GM21515 (cell line): ENCODE results near the gene GAPVD1.
"Not testable (repeated sequence)": the region's sequence is repeated elsewhere in the genome, so short reads cannot be mapped to it uniquely, and the experiment has no call there.

ENCODE experiments used
- ATAC-seq: cut with Tn5 transposase; IDR thresholded peaks from one replicate; pipeline ENCODE4 v1.9.1; 2021; ENCODE audit not compliant: unreplicated experiment

Gene GAPVD1

DNA sequence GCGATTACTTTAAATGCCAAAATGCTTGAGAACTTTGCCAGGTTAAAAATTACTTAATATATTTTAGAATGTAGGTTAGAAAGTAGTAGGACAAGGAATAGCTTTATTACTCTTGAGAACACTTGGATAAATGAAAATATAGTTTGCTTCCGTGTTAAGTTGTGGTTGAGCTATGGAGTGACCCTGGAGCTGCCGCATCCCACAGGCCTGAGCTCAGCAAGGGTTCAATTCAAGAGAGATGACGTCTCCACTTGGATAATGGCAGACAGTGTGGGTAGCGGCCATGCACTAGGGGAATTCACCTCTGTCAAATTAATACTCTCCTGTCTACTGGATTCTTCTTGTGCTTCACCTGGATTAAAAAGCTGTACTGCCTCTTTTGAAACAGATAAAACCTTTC lies 105.0 kb downstream of the GAPVD1 start:
- no peak for ATAC-seq

DNA sequence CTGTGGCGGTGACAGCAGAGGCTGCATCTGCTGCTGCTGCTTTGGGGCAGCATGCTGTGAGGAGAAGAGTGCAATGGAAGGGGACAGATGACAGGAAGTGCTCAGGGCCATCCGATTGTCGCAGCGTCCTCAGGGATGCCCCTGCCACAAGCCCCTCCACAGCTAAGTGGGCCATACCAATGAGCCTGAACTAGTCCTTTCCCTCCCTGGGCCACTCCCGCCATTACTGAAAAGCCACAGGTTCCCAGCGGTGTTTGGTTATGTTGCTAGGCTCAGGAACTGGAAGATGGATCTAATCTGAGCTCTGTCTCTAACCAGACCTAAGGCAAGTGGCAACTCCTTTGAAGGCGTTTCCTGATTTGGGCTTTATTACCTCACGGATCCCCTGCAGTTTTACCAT lies 109.2 kb downstream of the GAPVD1 start:
- no peak for ATAC-seq

DNA sequence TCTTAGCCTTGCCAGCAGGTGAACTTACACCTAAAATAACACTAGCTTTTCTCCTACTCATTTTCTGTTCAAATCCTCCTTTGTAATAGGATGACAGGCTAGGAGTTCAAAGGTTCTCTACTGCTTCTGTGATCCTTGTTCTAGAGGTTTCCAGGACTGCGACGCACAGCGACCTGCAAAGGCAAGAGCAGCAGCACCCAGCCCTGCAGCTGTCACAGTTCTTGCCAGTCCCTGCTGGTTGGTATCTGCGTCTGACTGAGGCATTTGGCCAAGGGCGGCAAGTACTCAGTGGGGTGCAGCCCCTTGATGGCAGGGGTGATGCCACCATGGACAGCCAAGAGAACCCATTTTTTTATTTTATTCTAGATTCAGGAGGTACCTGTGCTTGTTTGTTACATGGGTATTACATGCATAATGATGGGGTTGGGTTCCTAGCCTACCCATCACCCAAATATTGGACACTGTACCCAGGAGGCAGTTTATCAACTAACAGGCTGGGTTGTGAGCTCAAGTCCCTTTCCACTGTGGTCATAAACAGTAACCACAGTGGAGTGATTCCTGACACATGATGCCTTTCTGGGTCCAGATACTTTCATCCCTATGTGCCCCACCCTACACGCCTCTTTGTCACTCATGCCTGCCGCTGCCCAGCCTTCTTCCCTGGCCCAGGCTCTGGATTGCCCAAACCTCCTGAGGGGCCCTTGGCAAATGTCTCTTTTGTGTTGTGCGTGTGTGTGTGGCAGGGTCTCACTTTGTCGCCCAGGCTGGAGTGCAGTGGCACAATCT lies 111.0 kb downstream of the GAPVD1 start:
- ATAC-seq, result no peak

DNA sequence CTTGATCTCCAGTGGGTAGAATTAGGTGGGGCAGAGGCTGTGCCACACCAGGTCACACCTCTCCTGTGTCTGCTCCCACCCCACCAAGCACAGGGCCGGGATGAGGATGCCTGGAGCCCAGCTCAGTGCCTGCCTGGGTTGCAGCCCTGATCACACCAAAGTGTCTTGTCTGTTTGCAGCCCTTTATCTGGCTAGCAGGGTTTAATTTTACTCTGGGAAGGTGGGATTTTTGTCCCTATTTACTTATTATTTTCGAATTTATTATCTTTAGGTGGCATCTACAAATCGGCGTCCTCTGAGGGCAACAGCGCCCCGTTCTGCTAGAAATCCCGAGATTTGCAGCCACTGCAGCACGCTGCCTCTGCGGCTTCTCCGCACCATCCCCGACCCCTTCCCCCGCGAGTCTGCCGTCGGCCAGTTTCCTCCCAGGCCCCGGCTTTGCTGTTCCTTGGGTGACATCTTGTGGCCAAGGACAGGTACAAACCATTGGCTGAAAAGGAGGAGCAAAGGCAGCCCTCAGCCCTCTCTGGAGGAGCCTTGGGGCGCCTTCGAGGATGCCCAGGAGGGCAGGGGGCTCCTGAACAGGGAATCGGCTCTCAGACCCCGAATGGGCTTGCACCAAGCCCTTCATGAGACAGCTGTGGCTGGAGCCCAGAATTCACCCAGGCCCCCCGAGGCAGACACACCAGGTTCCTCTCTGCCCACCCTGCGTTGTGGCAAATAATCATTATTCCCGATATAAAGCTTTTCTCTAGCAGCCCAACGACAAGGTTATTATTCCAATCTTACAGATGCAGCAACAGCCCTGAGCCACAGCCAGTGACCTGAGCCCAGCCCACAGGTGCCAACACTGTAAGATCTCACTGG lies 113.0 kb downstream of the GAPVD1 start:
- ATAC-seq, result no peak

DNA sequence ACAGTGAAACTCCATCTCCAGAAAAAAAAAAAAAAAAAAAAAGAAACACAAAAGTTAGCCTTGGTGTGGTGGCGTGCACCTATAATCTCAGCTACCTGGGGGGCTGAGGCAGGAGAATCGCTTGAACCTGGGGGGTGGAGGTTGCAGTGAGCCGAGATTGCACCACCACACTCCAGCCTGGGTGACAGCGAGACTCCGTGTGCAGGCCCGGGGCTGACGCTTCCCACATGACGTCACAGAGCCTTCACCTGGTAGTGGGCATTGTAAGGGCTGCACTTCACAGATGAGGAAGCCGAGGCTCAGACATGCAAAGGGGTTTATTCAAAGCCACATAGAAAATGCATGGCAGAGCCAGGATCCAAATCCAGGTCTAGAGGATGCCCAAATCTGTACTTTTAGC lies 114.2 kb downstream of the GAPVD1 start:
- no peak for ATAC-seq

DNA sequence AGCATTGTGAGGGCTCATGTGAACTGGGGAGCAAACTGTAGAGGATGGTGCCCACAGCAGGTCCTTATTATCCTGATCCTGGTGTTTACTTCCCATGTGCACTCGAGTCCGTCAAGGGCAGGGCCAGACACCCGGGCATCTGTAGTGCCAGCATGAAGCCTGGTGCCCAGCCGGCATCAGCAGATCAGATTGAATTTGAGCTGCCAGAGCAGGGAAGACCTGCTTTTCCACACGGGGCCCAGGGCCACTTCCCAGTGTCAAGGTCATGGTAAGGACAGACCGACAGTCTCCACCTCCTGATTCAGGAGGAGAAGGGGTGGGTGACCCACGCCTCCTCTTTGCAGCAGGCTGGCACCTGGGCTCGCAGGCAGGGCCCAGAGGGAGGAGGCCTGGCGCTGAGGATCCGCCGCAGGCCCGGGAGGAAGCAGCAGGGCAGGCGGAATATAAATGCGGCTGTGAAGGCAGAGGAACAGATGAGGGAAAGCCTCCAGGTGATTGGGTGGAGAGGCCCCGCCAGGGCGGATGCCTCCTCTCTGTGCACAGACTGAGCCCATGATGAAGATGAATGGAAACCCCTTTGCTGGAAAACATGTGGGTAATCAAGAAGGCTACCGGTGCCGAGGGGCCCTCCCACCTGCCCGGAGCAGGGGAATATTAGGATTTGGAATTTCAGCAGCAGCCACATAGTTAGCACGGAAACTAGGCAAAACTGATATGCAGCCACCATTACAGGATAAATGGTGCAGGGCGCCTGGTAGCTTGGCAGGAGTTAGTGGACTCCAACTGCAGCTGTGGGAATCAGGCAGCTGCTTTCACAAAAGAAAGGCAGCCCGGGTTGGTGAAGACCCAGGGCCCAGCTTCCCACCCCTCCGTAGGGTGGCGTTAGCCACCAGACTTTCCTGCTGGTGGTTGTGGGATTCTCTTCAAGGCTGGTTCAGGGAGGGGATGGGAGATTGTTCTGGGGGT lies 114.9 kb downstream of the GAPVD1 start:
- ATAC-seq, result no peak

DNA sequence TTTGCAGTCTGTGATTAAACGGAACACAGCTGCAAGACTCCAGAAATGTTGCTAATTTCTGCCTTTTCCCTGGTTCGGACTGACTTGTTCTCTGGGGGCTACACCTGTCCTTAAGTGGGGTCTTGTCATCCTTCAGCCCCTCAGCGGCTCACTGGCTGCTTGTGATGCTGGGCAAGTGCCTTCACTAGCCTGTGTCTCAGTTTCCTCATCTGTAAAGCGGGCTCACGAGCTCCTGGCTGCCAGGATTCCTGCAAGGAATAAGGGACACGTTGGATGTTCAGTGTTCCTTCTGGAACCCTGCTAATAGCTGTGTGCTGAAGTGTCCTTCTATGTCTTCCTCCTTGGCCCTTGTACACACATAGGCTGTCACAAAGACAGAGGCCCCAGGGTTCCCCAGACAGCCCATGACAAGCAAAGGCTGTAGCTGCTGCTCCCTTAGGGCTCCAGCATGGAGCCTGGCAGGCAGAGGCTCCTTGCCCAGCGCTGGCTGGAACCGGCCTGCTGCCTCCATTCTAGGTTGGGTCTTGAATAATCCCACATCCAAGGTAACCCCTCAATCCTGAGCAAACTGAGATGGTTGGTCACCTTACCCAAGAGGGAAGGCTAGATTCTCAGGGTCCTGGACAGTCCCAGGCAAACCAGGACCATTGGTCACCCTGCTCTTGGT lies 116.1 kb downstream of the GAPVD1 start:
- ATAC-seq, result no peak

DNA sequence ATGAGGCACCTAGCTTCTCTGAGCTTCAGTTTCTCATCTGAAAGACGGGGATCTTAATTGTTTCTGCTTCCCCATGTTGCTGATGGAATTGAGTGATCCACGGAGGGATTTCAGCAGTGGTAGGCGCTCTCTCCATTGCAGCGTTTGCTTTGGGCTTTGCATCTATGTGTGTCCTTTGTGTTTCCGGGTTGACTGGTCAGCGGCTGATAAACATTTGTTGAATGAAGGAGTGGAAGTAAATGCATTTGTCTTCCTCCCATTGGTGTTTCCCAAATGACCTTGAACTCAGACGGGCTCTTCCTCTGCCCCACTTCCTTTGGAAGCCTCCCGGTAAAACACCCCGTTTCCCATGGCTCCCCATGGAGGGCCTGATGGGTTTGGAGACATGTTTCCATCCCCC lies 117.2 kb downstream of the GAPVD1 start:
- ATAC-seq, result no peak

DNA sequence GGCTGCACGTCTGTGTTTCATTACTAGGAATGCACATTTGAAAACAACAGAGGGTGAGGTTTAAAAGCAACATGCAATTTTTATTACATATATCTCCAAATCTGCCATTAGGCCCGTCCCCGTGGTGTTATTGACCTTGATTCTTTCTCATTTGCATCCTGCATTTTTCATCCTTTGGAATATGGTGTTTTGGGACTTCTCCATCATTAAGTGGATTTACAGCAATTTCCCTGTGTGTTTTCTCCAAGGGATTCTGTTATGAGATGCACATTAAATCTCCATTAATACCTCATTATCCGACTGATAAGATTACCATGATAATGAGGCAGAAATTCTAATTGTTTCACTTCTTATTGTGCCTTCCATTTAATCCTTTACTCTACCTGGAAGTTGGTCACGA lies 117.6 kb downstream of the GAPVD1 start:
- ATAC-seq, result no peak

DNA sequence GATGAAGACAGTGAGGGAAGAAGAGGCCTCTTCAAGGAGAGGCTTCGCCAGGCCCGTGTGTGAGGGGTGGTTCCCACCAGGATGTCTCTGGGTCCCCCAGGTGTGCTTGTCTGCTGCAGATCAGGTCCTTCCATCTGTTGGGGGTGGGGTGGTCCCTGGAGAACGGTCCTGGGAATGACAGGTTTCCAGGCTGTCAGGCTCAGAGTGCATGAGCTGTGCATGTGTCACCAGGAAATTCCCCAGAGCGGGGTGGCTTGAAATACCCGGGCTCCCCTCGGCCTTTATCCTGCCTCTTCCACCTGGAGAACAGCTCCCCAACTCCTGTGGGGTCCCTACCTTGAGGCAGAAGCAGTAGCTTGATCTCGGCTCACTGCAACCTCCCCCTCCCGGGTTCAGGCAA lies 118.8 kb downstream of the GAPVD1 start:
- no peak for ATAC-seq

DNA sequence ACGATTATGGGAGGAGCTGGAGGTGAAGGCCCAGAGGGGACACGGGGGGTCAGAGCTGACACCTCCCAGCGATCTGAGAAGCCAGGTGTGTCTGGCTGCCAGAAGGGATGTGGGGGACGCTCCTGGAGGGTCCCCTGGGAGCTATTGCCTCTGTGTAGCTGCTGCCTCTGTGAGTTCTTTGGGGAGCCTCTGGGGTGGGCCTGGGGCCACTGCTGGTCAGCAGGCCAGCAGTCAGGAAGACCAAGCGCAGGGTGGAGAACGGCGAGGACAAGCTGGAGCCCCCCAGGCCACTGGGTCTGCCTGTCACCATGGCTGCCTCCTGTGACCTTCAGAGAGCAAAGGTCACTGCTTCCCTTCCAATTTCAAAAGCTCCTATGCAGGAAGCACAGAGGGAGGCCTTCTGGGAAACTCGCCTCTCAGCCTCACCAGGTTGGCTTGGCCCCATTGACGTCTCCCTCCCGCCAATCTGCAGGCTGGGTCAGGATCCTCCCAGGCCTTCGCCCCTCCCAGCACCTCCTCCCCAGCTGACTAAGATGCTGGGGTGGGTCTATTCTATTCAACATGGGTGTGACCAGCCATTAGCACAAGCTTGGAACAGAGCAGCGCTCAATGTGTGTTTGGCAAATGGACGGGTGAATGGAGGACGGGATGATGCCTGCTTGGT lies 126.4 kb downstream of the GAPVD1 start:
- no peak for ATAC-seq

DNA sequence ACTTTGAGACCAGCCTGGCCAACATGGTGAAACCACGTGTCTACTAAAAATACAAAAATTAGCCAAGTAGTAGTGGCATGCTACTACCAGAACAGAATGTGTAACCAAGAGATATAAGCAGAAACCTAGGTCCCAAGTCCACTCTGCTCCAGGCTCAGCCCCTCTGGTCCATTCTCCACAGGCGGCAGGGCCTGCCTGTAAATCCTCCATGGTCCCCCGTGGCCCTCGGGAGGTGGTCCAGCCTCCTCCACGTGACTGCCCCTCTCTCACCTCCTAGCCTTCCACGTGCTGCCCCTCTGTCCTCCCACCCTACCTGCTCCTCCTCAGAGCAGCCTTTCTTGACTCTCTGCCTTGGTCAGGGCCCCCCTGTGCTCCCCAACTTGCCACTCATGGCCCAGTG lies 127.4 kb downstream of the GAPVD1 start:
- ATAC-seq, result no peak

DNA sequence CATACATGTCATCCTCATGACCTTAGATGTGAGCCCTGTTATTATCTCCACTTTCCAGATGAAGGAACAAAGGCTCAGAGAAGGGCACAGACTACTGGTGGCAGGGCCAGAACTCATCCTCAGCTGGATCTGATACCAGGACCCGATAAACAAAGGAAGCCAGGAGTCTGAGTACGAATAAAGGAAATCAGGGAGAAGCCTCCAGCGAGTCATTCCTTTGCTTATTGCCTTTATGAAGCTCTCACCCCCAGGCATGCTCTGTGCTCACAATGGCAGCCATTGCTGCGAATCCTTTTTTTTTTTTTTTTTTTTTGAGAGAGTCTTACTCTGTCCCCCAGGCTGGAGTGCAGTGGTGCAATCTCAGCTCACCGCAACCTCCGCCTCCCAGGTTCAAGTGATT lies 130.1 kb downstream of the GAPVD1 start:
- ATAC-seq, result no peak

DNA sequence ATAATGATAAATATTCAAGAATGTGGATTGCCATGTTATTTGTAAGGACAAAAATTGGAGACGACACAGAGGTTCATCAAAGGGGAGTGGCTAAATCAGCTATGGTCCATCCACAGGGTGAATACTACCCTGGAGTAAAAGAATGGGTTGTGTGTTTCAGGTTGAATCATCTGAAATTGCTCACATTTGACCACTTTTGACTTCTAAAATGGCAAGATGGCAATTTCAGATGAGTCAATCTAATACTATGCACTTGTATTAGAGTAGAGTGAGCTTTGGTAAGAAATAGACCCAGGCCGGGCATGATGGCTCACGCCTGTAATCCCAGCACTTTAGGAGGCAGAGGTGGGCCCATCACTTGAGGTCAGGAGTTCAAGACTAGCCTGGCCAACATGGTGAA lies 131.8 kb downstream of the GAPVD1 start:
- no peak for ATAC-seq

DNA sequence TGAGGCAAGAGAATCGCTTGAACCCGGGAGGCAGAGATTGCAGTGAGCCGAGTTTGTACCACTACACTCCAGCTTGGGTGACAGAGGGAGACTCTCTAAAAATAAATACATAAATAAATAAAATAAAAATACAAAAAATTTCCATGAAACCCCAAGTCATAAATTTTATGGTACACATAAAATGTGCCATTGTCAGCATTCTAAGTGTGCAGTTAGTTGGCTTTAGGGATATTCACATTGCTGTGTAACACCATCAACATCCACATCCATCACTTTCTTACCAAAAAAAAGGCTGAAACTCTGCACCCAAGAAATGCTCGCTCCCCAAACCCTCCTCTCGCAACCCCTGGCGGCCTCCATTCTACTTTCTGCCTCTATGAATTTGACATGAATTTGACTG lies 135.2 kb downstream of the GAPVD1 start:
- no peak for ATAC-seq

DNA sequence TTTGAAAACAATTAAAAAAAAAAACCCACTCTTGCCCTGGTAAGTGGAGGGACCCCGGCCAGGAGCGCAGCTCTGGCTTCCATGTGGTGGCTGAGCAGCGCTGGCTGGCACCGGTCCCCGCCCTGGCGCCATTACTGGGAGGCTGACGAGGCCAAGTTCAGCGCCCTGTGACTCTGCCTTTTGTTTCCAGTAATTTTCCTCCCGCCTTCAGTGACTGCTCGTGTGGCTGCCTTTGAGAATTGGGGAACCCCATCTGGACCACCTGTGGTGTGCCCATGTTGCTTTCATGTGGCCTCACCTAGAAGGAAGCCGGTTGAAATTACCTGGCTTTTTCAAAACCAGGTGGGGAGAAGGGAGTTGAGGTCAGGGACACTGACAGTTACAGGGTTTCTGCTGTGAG lies 136.1 kb downstream of the GAPVD1 start:
- ATAC-seq, result no peak

DNA sequence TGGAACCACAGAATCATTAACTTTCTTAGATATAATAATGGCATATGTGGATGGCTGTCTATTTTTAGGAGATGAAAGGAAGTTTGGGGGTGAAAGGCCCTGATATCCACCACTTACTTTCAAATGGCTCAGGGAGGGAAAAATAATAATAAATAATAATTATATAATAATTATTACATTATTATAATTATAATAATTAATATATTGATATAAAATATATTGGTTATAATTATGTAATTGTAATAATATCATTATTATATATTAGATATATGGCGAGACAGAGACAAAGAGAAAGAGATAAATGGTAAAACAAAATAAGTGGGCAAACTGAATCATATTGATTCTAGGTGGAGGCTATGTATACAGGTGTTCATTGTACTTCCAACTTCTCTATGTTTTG lies 136.6 kb downstream of the GAPVD1 start:
- ATAC-seq, result no peak

DNA sequence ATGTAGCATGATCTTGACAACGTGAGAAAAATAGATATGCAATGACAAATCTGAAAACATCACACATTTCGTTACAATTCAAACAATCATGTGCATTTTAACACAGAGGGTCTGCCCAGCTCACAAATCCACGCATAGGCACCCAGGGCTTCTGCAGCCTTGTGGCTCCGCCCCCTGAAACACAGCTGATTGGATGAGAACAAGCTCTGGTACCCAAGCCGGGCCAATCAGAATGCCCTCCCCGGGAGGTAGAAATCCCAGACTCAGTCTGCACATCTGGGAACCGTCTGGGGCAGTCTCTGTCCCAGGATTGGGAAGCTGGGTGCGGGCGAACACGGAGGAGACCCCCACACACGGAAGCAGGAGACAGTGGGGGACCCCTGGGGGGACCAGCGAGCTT lies 137.5 kb downstream of the GAPVD1 start:
- ATAC-seq, result no peak

DNA sequence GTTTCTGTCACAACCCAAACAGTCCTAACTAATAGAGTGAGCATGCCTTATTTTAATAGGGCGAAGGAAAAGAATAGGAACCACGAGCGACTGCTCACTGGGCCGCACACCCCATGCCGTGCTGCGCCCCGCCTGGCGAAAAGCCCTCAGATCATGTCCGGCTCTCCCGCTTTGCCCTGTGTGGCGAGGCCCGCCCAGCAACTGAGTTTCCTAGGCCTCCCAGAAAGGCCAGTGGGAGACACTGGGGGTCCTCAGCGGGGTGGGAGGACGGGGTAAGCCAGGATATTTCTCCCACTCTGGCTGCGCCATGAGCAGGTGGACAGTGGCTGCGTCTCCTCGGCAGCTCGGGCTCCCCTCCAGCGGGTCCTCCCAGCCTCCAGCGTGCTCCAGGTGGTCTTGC lies 138.0 kb downstream of the GAPVD1 start:
- no peak for ATAC-seq

DNA sequence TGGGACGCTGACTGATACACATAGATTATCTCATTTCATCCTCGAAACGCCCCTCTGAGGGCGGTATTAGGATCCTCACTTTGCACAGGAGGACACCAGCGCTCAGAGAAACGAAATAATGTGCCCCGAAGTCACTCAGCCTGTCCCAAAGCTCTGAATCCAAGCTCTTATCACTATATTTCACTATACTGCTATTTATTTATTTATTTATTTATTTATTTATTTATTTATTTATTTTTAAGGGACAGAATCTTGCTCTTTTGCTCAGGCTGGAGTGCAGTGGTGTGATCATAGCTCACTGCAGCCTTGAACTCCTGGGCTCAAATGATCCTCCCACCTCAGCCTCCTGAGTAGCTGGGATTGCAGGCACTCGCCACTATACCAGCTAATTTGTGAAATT lies 138.6 kb downstream of the GAPVD1 start:
- not testable (repeated sequence) for ATAC-seq
